Dermis blood vessel endothelial cell (primary cell): ENCODE measurements around the gene CD40. TPM values are rescaled to one million over a fixed set of nuclear protein-coding genes. Genes with fewer than 3 reads are reported as not detected.
"Not testable (repeated sequence)": the region's sequence is repeated elsewhere in the genome, so short reads cannot be mapped to it uniquely, and the experiment has no call there.

Experiments used
- DNase-seq: peaks from one replicate; pipeline ENCODE4 v3.0.0; 2010
- total RNA-seq: library from RNA; depleted of rRNA; stranded (reverse); fragments of >200 nt; gene quantifications from 2 replicates; pipeline ENCODE4 v1.2.3, GENCODE V29; 2014

CD40 gene
- total RNA-seq, 1 donor from 2014 or later = 21.3 TPM

DNA sequence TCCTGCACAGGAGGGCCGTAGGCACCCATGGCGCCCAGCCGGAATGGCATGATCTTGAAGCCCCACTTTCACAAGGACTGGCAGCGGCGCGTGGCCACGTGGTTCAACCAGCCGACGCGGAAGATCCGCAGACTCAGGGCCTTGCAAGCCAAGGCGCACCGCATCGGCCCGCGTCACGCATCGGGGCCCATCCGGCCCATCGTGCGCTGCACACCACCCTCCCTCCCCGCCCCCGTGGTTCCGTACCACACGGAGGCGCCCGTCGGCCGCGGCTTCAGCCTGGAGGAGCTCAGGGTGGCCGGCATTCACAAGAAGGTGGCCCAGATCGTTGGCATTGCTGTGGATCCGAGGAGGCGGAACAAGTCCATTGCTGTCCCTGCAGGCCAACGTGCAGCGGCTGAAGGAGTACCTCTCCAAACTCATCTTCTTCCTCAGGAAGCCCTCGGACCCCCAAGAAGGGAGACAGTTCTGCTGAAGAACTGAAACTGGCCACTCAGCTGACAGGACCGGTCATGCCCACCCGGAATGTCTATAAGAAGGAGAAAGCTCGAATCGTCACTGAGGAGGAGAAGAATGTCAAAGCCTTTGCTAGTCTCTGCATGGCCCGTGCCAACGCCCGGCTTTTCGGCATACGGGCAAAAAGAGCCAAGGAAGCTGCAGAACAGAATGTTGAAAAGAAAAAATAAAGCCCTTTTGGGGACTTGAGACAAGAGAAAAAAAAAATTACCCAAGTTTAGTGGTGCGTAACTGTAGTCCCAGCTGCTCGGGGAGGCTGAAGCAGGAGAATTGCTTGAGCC lies 18.4 kb upstream of the CD40 start:
- DNase-seq = peak; percentile 40

DNA sequence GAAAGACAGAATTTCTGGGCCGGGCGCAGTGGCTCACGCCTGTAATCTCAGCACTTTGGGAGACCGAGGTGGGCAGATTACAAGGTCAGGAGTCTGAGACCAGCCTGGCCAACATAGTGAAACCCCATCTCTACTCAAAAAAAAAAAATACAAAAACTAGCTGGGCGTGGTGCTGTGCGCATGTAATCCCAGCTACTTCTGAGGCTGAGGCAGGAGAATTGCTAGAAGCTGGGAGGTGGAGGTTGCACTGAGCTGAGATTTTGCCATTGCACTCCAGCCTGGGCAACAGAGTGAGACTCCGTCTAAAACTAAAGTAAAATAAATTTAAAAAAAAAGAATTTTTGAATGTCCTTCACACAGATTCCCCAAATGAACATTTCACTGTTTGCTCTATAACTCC lies 17.7 kb upstream of the CD40 start:
- DNase-seq = not testable (repeated sequence)

DNA sequence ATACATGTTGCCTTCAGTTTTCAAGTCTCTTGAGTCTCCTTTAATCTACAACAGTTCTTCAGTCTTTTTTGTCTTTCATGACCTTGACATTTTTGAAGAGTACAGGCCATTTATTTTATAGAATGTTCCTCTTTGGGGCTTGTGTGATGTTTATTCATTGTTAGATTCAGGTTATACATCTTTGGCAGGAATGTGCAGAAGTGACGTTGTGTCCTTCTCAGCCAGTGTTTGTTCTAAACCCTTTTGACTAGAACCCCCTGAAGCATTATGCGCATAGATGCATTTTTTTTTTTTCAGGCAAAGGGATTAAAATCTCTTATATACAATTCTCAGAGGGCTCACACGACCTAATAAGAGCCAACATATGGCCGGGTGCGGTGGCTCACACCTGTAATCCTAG lies 17.1 kb upstream of the CD40 start:
- DNase-seq = no peak

DNA sequence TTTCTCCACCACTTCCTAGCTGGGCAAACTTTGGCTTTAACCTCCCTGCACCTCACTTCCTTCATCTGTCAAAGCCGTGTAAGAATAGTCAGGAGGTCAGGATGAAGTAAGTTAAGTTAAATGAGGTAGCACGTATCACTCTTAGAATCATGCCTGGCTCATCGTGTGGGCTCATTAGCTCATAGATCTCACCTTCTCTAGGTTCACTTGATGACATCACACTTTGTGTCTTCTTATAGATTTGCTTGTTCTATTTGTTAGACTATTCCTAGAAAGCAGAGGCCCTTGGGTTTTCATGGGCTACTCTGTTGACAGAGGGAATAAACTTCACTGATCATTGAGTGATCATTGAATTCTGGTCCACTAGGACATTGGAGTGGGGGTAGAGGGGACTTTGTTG lies 16.2 kb upstream of the CD40 start:
- DNase-seq = no peak

DNA sequence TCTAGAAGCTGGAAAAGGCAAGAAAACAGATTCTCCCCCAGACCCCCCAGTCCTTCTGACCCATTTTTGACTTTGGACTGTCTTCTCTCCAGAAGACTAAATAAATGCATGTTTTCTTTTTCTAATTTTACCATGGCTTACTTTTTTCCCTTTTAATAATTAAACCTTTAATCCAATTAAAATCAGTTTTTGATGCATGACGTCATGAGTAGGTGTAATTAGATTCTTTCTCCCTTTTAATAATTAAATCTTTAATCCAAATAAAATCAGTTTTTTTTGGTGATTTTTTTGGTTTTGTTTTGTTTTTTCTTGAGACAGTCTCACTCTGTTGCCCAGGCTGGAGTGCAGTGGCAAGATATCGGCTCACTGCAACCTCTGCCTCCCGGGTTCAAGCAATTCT lies 15.2 kb upstream of the CD40 start:
- DNase-seq = no peak

DNA sequence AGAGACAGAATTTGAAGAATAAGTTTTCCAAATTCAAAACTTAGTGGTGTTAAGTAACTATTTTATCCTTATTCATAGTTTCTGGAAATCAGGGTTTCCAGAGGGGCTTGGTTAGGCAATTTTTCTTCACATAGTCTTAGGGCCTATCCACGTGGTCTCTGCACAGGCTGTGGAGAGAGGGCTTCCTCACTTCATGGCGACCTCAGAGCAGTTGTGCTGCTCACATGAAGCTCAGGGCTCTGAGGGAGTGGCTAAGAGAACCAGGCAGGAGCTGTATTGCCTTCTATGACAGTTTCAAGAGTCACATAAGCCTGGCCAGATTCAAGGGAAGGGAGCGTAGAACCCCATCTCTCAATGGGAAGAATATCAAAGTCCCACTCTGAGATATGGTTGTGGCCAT lies 13.9 kb upstream of the CD40 start:
- no peak for DNase-seq

DNA sequence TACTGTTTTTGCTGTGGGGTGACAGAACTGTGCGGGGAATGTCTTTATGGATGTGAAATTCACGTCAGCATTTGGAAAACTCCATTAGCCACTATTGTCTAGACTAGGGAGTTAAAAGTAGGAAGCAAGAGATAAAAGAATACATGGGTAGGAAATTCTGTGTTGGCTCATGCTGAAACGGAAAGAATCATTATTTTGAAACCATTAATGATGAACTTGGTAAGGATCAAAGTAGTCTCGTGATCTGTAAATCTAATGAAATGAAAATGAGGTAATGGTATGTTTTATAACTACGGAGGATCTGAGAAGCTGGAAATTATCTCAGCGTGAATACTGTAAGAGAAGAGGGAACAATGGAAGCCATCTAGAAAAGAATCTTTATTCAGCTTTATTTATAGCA lies 11.1 kb upstream of the CD40 start:
- DNase-seq = no peak

DNA sequence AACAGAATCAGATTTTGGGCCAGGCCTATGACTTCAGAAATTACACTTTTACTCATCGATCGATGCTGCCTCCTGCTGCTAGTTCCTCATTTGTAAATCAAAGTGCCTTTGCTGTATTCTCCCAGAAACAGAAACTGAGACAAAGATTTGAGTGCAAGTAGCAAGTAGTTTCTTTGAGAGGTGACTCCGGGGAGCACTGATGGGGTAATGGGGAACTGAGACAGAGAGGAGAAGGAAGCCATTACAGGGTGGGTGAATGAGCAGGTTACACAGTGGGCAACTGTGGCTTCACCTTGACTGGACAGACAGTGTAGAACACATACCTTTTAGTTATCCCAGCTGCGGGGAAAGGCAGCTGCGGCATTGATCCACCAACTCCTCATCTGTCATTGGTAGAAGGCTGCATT lies 9.7 kb upstream of the CD40 start:
- no peak for DNase-seq

DNA sequence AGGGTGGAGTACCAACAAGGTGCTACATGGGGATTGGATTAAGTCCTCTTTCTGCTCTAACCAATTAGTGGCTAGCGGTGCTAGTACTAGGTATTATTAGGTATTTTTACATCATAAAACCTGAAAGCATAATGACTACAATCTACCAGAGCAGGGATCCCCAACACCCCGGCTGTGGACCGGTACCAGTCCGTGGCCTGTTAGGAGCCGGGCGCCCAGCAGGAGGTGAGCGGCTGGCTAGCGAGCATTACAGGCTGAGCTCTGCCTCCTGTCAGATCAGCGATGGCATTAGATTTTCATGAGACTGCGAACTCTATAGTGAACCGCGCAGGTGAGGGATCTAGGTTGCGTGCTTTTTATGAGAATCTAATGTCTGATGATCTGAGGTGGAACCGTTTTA lies 9.1 kb upstream of the CD40 start:
- no peak for DNase-seq

DNA sequence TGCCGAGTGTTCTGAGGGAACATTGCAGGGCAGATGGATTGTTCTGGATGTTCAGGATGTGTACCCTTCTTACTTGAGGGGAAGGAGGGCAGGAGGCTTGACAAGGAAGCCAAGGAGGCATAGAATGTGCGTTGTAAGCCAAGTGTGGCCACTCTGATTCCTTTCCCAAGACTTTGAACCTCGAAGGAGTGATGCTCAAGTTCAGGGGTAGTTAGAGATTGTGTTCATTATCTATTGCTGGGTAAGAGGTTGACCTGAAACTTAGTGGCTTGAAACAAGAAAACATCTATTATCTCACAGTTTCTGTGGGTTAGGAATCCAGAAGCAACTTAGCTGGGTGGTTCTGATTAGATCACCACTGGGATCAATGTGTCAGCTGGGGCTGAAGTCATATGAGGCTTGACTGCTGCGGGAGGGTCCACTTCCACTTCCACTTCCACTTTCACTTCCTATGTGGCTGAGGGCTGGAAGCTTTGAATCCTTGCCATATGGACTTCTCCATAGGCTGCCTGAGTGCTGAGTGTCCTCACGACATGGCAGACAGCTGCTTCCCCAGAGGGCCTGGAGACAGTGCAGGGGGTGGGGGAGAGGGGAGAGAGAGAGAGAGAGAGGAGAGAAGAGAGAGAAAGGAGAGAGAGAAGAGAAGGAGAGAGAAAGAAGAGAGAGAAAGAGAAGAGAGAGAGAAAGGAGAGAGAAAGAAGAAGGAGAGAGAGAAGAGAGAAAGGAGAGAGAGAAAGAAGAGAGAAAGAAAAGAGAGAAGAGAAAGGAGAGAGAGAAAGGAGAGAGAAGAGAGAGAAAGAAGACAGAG lies 6.9 kb upstream of the CD40 start:
- no peak for DNase-seq

DNA sequence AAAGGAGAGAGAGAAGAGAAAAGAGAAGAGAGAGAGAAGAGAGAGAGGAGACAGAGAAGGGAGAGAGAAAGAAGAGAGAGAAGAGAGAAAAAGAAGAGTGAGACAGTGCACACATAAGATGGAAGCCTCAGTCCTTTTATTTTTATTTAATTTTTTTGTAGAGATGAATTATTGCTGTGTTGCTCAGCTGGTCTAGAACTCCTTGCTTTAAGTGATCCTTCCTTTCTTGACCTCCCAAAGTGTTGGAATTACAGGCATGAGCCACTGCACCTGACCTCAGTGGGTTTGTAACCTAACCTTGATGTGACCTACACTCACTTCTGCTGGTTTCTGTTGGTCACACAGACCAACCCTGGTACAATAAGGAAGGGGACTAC lies 6.3 kb upstream of the CD40 start:
- DNase-seq = no peak

DNA sequence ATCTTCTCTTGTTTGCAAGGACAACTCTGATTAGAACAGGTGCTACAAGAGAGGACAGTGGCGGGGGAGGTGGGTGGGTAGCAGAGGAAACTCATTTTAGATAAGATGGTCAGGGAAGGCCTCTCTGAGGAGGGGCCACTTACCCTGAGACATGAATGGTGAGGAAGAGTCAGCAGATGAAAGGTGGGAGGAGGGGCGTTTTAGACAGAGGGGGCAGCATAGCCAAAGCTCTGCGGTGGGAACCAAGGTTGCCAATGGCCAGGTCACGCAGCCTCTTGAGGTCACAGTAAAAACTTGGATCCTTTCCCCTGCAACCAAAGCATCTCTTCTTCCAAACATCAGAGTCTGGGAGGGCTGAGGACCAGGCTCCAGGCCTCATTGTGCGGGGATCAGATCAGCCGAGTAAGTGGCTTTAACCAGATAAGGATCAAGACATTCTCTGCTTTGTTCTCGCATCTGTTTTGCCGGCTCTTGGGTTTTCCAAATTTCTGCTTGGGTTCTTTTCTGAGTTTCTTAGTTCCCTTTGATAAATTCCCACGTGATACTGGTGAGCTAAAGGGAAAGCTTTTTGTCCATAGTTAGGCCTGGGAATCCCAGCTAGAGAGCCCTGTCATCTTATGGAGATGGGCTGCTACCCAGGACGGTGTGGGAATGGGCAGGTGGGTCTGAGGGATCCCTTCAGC lies 5.5 kb upstream of the CD40 start:
- DNase-seq = no peak

DNA sequence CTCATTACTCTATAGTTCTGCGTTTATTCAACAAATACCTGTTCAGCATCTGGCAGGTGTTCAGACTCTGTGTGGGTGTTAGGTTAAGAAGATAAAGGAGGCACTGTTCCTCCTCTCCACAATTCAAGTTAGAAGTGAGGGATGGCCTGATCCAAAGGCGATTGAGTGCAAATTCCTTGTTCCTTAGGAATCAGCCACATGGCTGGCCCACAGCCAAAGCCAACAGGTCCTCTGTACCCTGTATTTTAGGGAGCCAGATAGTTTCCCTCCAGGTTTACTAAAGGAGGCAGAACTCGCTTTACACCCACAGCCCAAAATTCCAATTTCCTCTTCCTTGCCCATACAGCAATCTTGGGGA lies 5.0 kb upstream of the CD40 start:
- no peak for DNase-seq

DNA sequence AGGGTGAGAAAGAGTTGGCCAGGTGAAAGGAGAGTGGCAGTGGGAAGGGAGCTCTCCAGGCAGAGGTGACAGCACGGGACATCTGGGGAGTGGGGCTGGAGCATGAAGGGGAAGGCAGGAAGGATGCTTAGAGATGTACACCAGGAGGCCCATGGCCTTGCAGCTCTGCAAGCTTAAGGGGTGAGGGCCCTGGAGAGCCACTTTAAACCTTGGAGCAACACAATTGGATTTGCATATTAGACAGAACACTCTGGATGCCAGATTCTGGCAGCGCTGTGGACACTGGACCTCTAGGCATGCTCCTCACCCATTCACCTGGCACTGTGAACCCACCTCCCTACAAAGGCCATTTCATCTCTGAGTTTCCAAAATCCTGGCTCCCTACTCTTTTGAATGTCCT lies 3.7 kb upstream of the CD40 start:
- no peak for DNase-seq

DNA sequence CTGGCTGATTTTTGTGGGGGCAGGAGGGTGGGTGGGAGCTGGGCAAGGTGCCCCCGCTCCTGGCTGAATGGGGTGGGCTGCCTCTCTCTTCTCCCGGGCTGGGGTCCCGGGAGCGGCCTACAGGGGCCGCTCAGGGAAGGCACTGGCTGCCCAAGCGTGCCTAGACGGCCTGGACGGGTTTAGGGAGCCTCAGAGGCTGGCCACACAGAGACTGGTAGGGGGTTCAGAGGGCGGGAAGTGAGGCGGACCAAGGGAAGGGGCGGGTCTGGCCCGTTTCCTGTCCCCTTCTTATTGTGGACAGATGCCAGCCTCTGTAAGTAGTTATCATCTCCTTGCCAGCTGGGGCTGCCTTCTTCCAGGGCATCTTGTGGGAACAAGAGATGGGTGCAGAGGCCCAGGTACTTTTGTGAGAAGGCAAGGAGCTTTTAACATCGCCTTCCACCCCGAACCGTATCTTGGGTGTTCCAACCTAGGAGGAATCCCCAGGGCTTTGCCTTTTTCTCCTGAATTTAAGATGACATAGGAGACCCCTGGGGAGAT lies 437 bp downstream of the CD40 start:
- DNase-seq = peak; percentile 23

DNA sequence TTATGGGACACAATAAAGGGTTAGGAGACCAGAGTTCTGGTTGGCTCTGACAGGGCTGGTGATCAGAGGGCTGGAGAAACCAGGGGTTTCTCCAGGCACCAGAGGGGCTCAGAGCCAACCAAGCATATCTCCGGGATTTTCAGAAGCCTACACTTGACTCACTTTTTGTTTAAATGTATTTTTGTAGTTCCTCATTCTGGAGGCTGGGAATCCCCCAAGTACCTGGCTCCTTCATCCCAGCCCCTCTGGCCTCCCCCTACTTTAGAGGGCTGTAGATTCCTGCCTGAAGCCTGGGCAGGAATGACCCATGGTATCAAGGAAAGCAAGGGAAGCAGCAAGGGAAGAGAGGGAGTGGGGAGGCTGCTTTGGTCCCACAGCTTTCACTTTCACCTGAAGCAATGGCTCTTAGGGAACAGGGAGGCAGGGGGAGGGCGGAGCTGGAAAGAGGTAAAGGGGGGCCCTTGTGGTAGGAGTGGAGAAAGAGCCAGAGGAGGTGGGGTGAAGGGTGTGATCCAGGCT lies 973 bp downstream of the CD40 start:
- DNase-seq = no peak

DNA sequence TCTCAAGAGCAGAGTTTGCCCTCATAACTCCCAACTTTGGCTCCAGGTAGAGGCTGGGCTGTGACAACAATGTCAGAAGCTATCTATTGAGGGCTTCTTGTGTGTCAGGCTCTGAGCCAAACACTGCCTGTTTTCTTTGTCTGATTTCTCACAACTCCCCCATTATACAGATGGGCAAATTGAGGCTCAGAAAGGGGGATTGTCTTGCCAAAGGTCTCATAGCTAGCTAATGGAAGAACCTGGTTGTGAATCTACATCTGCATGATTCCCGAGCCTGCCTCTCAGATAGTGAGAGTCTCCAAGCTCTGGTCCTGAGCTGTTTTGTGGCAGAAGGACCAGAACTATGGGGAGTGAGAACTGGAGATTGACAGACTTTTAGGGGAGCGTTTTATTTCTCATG lies 1.4 kb downstream of the CD40 start:
- no peak for DNase-seq

DNA sequence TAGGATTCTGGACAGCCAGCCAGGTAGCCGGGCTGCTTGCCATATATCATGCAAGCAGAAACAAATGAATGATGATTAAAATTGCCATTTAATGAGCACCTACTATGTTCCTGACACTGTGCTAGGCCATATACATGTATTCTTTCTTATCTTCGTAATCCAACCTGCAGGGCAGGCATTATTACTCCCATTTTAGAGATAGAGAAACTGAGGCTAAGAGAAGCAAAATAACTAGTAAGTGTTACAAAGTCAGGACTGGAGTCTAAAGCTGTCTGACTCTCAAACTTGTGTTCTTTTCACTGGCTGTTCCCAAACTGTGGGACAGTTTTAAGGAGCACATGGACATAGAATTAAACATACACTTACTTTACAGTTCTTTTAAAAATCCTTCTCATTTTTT lies 2.0 kb downstream of the CD40 start:
- DNase-seq = no peak

DNA sequence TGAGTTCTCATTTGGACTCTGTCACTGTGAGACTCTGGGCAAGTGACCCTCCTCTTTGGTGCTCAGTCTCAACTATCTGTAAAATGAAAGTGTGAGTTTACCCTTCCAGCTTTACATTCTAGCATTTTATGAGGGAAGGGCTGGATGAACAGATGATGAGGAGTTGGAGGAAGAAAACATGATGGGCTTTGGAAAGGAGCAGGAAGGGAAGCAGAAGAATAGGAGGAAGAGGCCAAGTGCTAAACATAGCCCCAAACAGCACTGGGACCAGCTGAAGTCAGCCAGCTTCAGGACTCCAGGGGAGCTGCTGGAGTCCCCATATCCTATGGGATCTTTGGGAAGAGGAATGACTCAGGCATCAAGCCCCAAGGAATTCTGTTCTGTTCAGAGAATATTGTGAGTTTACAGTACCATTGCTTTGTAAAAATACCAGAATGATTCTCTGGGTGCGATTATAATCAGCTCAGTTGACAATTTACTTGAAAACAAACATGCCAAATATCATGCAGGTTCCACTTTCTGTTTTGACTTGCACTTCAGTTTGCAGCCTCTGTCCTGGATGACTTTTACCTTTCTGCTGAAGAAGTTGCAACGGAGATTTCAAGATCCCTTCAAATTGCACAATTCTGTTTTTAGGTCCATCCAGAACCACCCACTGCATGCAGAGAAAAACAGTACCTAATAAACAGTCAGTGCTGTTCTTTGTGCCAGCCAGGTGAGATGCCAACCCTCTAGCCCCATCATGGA lies 3.2 kb downstream of the CD40 start:
- peak; percentile 30 for DNase-seq

DNA sequence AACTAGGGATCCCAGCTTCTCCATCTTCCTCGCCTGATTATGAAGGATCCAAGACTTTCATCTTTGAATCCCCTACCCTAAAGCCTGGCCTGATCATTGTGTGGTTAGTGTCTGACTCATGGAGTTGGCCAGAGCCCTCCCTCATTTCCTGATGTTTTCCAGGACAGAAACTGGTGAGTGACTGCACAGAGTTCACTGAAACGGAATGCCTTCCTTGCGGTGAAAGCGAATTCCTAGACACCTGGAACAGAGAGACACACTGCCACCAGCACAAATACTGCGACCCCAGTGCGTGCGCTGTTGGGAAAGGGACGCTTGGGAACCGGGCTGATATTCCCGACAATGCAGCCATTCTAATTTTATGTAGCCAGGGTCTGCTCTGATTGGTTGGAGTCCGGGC lies 4.0 kb downstream of the CD40 start:
- DNase-seq = peak; percentile 84

DNA sequence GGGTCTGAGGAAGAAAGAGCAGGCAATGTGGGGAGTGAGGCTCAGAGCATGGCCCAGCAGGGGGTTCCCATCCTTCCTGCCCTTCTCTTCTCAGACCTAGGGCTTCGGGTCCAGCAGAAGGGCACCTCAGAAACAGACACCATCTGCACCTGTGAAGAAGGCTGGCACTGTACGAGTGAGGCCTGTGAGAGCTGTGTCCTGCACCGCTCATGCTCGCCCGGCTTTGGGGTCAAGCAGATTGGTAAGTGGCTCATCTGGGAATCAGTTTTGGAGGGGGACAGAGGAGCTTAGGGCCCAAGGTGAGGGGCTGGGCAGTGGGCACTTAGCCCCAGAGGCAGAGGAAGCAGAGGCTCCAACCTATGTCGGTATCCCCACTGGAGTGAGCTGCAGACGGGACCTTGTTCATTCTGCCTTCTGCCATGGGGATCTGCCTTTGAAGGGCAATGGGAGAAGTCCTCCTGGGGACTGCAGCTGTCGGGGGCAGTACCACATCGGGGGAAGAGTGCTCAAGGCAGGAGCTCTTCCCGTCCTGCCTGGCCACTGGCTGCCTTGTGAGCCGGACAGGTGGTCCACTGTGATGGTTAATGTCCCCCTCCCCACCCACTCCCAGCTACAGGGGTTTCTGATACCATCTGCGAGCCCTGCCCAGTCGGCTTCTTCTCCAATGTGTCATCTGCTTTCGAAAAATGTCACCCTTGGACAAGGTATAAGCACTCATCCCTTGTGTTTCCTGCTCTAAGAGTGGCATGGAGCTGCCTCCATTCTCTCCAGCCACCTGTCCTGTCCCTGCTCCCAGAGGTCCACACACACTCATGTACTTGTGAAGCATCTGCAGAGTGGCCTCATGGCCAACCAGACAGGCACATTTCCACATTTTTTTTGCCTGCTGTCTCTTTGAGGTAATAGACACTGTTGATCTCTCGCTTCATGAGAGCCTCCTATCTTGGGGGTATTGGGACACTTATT lies 4.7 kb downstream of the CD40 start:
- no peak for DNase-seq
